GM12891 (cell line): ENCODE results near the gene TSPAN16.
A peak's percentile ranks its signal among the peaks of the same experiment; 100 is the strongest.
"Not testable (repeated sequence)": the region's sequence is repeated elsewhere in the genome, so short reads cannot be mapped to it uniquely, and the experiment has no call there.

ENCODE experiments used
- DNase-seq: peaks from one replicate; pipeline ENCODE4 v3.0.0; 2011; ENCODE audit warnings: low spot score; ENCODE audit not compliant: insufficient read length
- FAIRE-seq: peaks from 2 replicates; lab custom pipeline; 2011; peaks lifted over from hg19 to GRCh38; lab: Jason Lieb, UNC
- PAX5 ChIP-seq: IDR thresholded peaks from 2 replicates; pipeline ENCODE4 v1.6.1; 2011; ENCODE audit warnings: low read length, moderate library complexity, mild to moderate bottlenecking; ENCODE audit not compliant: insufficient read depth, severe bottlenecking
- POLR2A ChIP-seq: IDR thresholded peaks from 2 replicates; pipeline ENCODE4 v1.6.1; 2011; ENCODE audit warnings: low read depth, low read length, control low read depth
- POLR2AphosphoS5 ChIP-seq: IDR thresholded peaks from 2 replicates; pipeline ENCODE4 v1.6.1; 2011; ENCODE audit warnings: low read depth, low read length, control low read depth
- POU2F2 ChIP-seq: IDR thresholded peaks from 2 replicates; pipeline ENCODE4 v1.6.1; 2011; ENCODE audit warnings: low read depth, mild to moderate bottlenecking, control low read depth, low read length, moderate library complexity
- SPI1 ChIP-seq: IDR thresholded peaks from 2 replicates; pipeline ENCODE4 v1.6.1; 2011; ENCODE audit warnings: low read depth, low read length, control low read depth
- TAF1 ChIP-seq: IDR thresholded peaks from 2 replicates; pipeline ENCODE4 v1.6.1; 2011; ENCODE audit warnings: low read depth, low read length, control low read depth

Gene TSPAN16

DNA sequence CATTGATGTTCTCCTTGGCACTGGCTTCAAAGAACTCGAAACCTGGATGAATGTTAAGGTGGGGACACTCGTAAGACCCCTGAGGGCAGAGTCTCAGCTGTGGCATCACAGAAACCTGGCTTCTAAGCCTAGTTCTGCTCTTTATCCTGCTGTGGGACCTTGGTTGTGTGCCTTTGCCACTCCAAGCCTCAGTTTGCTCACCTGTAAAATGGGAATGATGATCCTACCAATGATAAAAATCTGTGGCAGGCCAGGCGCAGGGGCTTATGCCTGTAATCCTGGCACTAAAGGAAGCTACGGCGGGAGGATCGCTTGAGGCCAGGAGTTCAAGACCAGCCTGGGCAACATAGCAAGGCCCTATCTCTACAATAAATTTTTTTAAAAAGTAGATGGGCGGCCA is 29.6 kb downstream of the TSPAN16 start:
- TF ChIP-seq SPI1 (no peak), TAF1 (no peak), PAX5 (no peak), POLR2A (no peak), POU2F2 (no peak), POLR2AphosphoS5 (no peak)
- no peak for DNase-seq
- no peak for FAIRE-seq

DNA sequence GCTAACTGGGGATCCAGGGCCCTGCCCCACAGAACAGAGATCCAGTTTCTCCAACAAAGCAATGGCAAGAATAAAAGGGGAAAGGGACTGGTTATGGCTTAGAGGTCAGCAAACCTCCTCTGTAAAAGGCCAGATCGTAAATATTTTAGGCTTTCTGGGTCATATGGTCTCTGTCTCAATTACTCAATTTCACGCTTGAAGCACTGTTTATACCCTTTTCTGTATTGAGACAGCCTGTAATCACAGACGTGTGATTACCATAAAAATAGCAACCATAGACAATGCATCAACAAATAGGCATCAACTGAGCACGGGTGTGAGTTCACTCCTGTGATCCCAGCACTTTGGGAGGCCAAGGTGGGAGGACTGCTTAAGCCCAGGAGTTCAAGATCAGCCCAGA is 34.2 kb downstream of the TSPAN16 start:
- no peak for TF ChIP-seq POLR2A
- no peak for TF ChIP-seq TAF1
- no peak for TF ChIP-seq PAX5
- no peak for TF ChIP-seq POU2F2
- no peak for TF ChIP-seq SPI1
- TF ChIP-seq POLR2AphosphoS5, result no peak
- FAIRE-seq (no peak), DNase-seq (no peak)

DNA sequence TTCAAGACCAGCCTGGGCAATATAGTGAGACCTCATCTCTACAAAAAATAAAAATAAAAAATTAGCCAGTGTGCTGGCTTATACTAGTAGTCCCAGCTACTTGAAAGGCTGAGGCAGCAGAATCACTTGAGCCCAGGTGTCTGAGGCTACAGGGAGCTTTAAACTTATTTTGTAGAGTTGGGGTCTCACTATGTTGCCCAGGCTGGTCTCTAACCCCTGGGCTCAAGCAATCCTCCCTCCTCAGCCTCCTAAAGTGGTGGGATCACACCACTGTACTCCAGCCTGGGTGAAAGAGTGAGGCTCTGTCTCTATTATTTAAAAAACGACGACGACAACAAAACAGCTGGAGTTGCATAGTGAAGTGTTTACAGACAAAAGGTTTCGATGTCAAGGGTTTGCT is 35.5 kb downstream of the TSPAN16 start:
- TF ChIP-seq SPI1, result no peak
- TF ChIP-seq POLR2A, result no peak
- no peak for TF ChIP-seq POLR2AphosphoS5
- no peak for TF ChIP-seq POU2F2
- no peak for TF ChIP-seq TAF1
- TF ChIP-seq PAX5, result no peak
- DNase-seq (no peak), FAIRE-seq (peak; percentile 43)

DNA sequence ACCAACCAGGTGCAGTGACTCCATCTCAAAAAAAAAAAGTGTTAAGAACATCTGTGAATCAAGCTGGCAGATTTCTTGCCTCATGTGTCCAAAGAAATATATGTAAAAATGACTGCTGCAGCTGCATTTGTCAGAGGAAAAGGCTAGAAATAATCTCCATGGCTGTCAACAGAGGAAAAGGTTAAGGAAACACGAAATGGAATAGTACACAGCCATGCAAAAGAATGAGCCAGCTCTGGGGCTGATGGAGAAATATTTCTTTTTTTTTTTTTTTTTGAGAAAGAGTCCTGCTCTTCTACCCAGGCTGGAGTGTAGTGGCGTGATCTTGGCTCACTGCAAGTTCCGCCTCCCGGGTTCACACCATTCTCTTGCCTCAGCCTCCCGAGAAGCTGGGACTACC is 36.9 kb downstream of the TSPAN16 start:
- no peak for FAIRE-seq

DNA sequence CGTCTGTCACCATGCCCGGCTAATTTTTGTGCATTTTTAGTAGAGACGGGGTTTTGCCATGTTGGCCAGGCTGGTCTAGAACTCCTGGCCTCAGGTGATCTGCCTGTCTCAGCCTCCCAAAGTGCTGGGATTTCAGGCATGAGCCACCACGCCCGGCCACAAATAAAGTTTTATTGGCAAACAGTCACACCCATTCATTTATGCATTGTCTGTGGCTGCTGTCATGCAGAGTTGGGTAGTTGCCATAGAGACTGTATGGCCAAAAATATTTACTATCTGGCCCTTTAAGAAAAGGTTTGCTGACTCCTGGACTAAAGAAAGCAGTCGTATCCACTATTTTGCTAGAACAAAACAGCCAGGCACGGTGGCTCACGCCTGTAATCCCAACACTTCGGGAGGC is 37.9 kb downstream of the TSPAN16 start:
- DNase-seq, FAIRE-seq: not testable (repeated sequence)

More for the DNA sequence above, 36.9 kb downstream of the TSPAN16 start:
- TF ChIP-seq POLR2A, result no peak
- TF ChIP-seq POLR2AphosphoS5, result no peak
- no peak for TF ChIP-seq TAF1
- TF ChIP-seq PAX5, result no peak
- TF ChIP-seq POU2F2, result no peak
- TF ChIP-seq SPI1, result no peak
- DNase-seq, result no peak

DNA sequence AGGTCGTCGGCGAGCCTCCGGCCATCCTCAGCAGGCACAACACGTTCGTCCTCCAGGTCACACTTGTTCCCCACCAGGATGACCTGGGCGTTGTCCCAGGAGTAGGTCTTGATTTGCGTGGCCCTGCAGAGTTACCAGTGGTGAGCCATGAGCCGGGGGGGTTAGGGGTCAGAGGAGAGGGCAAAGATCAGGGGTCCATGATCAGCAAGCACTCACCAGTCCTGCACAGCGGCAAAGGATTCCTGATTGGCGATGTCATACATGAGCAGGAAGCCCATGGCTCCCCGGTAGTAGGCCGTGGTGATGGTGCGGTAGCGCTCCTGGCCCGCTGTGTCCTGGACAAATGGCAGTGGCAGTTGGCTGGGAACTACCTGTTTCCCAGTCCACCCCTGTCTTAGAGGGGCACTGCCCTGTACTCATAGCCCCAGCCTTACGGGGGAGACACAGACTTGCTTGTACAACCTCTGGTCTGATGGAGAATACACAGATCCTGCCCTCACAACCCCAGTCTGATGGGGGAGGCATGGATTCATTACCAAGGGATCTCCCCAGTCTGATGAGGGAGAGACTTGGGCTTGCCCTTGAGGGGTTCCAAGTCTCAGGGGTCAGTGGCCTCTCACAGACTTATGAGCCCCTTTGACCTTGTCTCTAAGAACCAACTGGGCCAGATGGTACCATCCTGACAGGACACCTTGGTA is 39.6 kb downstream of the TSPAN16 start:
- FAIRE-seq (no peak), DNase-seq (no peak)
- TF ChIP-seq POLR2AphosphoS5, result no peak
- TF ChIP-seq SPI1, result no peak
- TF ChIP-seq PAX5, result no peak
- TF ChIP-seq POLR2A, result no peak
- no peak for TF ChIP-seq TAF1
- no peak for TF ChIP-seq POU2F2

More for the DNA sequence above, 37.9 kb downstream of the TSPAN16 start:
- TF ChIP-seq POU2F2, result 0 out of 2 replicates have a peak, but pooled peaks have one; percentile 22

DNA sequence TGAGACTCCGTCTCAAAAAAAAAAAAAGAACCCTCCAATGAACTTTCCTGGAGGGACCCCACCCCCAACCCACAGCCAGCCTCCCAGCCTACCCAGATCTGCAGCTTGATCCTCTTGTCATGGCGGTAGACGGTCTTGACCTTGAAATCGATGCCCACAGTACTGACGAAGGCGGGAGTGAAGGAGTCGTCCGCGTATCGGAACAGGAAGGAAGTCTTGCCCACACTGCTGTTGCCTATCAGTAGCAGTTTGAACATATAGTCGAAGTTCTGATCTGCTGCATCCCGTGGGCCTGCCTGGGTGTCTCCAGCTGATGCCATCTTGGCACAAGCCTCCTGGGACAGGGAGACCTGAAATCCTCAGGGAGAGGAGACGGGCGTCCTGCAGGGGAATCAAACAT is 41.1 kb downstream of the TSPAN16 start:
- FAIRE-seq (no peak), DNase-seq (no peak)
- TF ChIP-seq TAF1 (no peak), POLR2A (no peak), POLR2AphosphoS5 (no peak), SPI1 (no peak), POU2F2 (no peak), PAX5 (no peak)

DNA sequence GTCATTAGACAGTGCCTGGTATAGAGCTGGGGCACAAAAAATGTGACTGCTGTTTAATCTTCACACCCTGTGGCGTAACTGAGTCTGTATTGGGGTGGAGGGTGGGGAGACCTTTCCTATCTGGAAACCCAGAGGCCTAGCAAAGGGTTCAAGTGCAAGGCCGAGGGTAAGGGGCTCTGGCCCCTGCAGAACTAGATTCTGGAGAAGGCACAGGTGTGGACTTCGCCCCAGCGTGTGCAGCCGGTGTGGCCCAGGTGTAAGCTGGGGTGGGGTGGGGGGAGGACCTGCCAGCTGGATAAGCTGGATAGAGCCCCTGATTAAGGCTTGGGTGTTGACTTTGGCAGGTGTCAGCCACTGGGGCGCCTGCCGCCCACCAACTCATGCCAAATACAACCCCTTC is 42.2 kb downstream of the TSPAN16 start:
- FAIRE-seq (no peak), DNase-seq (no peak)
- TF ChIP-seq POLR2AphosphoS5 (no peak), POU2F2 (no peak), PAX5 (no peak), POLR2A (no peak)

DNA sequence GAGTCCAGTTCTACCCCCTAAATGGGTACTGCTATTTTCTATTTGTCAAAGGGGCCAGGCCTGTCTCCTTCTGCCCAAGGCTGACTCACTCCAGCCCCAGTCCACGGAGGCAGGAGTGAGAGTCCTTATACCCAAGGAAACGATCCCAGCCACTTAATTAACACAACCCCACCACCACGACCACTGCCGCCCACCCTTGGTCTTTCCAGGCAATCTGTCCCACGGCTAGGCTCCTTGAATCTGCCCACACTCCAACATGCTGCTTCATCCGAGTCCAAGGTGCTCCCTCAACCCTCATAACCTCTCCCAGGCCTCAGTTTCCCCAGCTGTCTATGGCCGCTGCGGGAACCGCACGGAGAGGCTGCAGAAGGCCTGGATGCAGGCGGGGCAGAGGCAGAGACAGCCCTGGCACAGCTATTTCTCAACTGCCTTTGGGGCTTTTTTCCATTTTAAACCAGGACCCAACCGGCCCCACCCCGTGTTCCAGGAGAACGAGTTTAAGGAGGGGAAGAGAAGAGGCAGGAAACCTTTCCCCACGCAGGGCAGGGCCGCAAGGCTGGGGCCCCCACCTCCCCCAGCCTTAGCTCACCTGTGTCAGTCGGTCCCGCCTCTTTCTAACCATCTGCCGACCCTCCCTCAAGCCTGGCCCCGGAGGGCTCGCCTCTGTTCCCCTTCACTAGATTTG is 42.8 kb downstream of the TSPAN16 start:
- DNase-seq (no peak), FAIRE-seq (no peak)
- no peak for TF ChIP-seq SPI1
- no peak for TF ChIP-seq PAX5
- no peak for TF ChIP-seq POLR2A
- no peak for TF ChIP-seq POU2F2
- no peak for TF ChIP-seq POLR2AphosphoS5
- TF ChIP-seq TAF1, result no peak
